PC-9 (cell line): ENCODE measurements around the gene CDK5R1.

Experiments
- EZH2 ChIP-seq: fragments of 200-600 bp; sonication (generic); IDR thresholded peaks from 2 replicates; pipeline ENCODE4 v1.8.0; 2017; ENCODE audit warnings: antibody characterized with exemption, low read depth
- TF ChIP-seq, protein P1 (sequence below): fragments of 200-600 bp; sonication (generic); conservative IDR thresholded peaks from 2 replicates; pipeline ENCODE4 v1.6.1; 2017; ENCODE audit warnings: mixed run types, antibody characterized with exemption, mild to moderate bottlenecking, moderate library complexity

DNA sequence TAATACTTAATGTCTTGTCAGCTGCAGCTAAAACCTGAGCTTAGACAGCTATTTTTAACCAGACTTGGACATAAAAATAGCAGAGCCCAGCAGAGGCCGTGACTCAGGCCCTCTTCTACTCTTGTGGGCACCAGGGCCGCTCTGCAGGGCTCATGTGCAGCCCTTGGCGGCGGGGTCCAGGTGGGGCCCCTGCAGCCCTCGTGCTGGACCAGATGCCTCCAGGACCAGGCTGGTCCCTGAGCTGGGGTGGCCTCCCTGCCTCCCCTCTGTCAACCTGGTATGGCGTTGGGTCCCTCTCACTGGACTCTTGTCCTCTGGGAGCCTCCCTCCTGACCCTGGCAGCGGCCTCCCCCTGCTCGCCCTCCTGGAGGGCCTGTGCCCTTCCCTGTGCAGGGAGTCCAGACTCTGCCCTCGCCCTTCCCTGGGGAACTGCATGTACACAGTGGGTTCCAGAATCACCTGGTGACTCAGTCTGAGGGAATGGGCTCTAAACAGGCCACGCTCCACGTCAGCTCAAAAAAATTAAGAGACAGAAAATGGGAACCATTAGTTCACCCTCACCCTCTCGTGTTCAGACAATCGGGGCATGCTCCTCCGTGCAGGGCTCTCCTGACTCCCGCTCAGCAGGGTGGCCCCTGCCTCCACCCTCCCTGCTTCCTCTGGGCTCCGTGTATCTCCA lies 9.7 kb downstream of the CDK5R1 start:
- TF ChIP-seq, protein P1, sequence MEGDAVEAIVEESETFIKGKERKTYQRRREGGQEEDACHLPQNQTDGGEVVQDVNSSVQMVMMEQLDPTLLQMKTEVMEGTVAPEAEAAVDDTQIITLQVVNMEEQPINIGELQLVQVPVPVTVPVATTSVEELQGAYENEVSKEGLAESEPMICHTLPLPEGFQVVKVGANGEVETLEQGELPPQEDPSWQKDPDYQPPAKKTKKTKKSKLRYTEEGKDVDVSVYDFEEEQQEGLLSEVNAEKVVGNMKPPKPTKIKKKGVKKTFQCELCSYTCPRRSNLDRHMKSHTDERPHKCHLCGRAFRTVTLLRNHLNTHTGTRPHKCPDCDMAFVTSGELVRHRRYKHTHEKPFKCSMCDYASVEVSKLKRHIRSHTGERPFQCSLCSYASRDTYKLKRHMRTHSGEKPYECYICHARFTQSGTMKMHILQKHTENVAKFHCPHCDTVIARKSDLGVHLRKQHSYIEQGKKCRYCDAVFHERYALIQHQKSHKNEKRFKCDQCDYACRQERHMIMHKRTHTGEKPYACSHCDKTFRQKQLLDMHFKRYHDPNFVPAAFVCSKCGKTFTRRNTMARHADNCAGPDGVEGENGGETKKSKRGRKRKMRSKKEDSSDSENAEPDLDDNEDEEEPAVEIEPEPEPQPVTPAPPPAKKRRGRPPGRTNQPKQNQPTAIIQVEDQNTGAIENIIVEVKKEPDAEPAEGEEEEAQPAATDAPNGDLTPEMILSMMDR: no peak
- no peak for TF ChIP-seq EZH2
